Mammary epithelial cell (primary cell): Measurements from ENCODE around the gene ERMP1.

Experiments used
- CTCF ChIP-seq, 2 donors: IDR thresholded peaks in 1 of 2; conservative IDR thresholded peaks in 1 of 2; 2 replicates each; pipeline ENCODE4 v1.5.1; 2011 to 2012; ENCODE audit warnings: inconsistent platforms in 2 of 2, low read length in 2 of 2, mild to moderate bottlenecking in 2 of 2, control low read depth in 1 of 2, low read depth in 1 of 2; ENCODE audit not compliant: insufficient read depth in 1 of 2; ENCODE audit errors: extremely low read depth in 1 of 2
- EZH2 ChIP-seq: IDR thresholded peaks from 2 replicates; pipeline ENCODE4 v1.6.1; 2012; ENCODE audit warnings: low read length, inconsistent platforms, borderline replicate concordance

GRCh38 chr9:5787220-5787619, 45.7 kb downstream of the ERMP1 start:
- TF ChIP-seq EZH2 (no peak), CTCF (conservative IDR thresholded peaks at IDR 0.05 in 1 of 2, IDR thresholded peaks at IDR 0.05 in 1 of 2; ENCODE audit: extremely low read depth in 1 of 2, insufficient read depth in 1 of 2, low read depth in 1 of 2, low read length in 2 of 2) (no peak)
